CD1c-positive myeloid dendritic cell (primary cell): ENCODE results near the gene LAGE3.
A peak's percentile ranks its signal among the peaks of the same experiment; 100 is the strongest.

ENCODE experiments used
- DNase-seq: peaks from one replicate; pipeline ENCODE4 v3.0.0-alpha.2; 2016; ENCODE audit errors: extremely low spot score

Gene LAGE3

DNA sequence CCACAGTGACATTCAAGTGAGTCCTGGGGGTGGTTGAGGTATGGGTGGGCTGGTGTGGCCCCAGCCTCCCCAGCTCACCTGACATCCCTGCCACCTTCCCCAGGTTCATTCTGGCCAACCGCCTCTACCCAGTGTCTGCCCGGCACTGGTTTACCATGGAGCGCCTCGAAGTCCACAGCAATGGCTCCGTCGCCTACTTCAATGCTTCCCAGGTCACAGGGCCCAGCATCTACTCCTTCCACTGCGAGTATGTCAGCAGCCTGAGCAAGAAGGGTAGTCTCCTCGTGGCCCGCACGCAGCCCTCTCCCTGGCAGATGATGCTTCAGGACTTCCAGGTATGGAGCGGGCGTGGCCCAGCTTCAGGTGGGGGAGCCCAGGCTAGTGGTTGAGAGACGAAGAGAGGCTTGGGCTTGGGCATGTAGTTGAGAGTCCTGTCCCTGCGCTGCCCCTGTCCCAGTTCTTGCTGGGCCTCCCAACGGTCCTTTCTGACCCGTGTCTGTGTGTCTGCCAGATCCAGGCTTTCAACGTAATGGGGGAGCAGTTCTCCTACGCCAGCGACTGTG lies 43.8 kb downstream of the LAGE3 start:
- DNase-seq = no peak

DNA sequence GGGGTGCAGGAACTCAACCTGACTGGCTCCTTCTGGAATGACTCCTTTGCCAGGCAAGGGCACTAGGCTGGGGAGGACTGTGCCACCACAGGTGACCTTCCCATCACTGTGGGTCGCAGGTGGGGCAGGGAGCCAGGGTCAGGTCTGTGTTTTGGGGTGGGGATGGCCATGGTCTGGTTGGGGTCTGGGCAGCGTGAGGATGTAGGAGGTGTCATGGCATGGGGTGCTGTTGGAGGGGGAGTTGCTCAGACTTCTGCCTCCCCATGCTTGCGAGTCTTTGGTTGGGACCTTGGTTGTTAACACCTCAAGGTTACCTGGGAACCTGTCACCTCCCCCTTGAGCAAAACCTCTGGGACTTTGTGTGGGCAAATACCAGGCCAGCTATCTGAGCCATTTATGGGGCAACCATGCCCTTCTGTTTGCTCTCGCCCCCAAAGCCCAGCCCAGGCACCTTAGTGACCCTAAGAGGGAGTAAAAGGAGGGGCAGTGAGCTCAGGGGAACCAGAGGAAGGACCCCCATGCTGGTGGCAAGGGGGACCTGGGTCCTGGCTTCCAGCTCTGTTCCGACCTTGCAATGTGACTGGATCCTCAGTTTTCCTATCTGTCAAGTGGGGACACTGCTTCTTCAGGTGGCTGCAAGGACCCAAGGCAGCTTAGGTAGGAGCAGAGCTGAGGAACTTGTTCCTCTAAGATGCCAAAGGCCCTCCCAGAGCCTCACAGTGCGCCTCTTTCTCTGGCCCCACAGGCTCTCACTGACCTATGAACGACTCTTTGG lies 44.5 kb downstream of the LAGE3 start:
- no peak for DNase-seq

DNA sequence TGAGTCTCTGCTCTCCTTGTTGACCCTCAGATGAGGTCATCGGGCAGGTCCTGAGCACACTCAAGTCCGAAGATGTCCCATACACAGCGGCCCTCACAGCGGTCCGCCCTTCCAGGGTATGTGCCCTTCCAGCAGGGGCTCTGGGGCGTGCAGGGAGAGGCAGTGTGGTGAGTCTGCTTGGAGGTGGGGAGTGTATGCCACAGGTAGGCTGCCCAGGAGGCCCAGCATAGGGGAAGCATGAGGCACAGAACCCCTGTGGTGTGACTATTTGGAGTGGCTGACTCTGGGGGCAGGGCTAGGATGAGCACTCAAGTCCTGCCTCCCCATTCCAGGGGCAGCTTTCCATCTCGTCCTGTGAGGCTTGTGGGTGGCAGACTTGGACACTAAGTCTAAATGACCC lies 45.5 kb downstream of the LAGE3 start:
- no peak for DNase-seq

DNA sequence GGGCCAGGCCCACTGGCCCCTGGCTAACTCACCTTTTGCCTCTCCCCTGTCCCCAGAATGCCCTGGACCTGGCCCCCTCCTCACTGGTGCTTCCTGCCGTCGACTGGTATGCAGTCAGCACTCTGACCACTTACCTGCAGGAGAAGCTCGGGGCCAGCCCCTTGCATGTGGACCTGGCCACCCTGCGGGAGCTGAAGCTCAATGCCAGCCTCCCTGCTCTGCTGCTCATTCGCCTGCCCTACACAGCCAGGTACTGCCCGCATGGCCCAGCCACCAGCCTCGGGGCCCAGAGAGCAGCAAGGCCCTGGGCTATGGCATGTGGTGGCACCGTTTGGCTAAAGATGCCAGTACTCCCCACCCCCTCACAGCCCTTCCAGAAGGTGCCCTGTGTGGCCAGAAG lies 46.9 kb downstream of the LAGE3 start:
- no peak for DNase-seq

DNA sequence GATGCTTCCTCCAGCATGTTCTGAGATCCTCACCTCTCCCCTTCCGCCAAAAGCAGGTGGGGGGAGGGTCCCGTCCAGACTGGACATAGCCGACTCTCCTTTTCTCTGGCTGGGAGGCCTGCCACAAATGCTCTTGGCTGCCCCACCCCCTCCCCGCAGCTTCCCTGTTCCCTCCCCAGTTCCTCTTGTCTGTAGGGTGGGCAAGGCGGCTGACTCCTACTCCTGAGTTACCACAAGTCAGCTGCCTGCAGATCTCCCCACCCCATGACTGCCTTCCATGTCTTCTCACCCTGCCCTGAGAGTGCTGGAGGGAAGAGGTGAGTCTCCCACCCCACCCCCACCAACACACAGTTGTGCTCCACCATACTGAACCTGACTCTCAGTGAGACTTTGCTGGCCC lies 47.7 kb downstream of the LAGE3 start:
- DNase-seq = peak; percentile 71

DNA sequence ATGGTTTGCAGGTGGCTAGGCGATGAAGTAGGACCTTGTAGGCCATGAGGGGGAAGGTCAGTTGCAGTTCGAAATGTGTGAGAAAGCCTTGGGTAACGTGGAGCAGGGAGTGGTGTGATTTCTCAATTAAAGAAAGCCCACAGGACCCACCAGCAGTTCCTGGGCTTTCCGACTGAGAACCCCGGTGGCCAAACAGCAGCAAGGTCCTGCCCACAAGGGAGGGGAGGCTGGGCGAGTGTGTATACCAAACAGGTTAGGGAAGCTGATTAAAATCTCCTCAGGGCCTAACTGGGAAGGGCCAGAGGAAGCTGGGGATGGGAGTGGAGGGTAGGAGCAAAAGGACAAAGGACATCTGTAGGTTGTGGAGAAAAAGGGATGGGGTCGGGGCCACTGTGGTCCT lies 48.2 kb downstream of the LAGE3 start:
- peak; percentile 63 for DNase-seq

DNA sequence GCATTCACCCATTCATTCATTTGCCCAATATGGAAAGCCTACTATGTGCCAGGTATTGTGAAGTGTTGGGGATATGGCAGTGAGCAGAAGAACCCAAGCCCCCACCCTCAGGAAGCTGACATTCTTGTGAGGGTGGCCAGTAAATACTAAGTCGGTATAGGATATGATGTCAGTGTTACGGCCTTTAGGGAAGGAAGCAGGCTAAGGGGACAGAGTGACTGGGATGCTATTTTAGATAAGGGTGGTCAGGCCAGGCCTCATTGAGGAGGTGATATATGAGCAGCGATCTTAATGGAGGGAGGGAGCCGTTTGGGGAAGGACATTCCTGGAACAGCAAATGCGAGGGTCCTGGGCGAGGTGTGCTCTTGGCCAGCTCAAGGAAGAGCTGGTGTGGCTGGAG lies 48.6 kb downstream of the LAGE3 start:
- DNase-seq = peak; percentile 16

DNA sequence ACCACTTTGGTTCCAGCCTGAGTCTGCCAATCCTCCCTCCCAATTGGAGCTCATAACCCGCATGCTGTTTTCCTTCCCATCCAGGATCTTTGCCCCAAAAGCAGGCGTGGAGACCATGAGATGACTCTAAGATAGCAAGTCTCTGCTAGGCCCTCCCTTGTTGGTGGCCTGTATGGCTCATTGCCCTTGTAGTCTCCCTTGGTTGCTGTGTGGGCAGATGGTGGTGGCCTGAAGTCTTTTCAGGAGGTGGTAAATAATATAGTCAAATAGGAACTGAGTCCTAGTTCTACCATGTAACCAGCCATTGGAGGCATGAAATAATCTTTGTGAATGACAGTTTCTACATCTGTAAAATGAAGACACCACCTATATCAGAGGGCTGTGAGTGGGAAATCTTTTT lies 49.4 kb downstream of the LAGE3 start:
- DNase-seq = peak; percentile 38

DNA sequence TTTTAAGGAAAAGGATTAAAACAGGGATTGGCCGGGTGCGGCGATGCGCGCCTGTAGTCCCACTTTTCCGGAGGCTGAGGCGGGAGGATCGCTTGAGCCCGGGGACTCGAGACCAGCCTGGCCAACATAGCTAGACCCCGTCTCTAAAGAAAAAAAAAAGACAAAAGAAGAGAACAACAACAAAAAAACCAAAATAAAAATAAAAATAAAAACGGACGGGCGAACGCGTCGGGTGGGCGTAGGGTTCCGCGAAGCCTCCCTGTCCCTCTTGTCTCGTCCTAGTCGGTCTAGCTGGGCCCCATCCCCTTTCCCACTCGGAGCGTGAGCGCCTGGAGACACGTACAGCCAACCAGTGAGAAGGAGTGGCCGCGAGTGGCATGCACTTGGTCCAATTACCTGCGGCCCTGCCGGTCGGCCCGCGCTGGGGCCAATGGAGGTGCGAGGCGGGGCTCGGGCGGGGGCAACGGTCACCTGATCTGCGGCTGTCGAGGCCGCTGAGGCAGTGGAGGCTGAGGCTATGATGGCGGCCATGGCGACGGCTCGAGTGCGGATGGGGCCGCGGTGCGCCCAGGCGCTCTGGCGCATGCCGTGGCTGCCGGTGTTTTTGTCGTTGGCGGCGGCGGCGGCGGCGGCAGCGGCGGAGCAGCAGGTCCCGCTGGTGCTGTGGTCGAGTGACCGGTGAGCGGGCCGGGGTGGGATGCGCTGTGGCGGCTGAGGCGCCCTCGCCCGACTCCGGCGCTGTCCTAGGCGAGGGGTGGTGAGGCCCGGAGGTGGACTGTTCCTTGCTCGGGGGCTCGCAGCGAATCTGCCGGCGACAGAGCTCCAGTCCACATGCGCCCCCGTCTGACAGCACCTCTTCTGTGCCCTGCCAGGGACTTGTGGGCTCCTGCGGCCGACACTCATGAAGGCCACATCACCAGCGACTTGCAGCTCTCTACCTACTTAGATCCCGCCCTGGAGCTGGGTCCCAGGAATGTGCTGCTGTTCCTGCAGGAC lies 50.6 kb downstream of the LAGE3 start, which contains the start of gene ATP6AP1:
Gene ATP6AP1, plus strand, starts transcription at position 502 of the 996 bp plus-strand sequence. Its CDS starts 16 bp downstream, at position 518.
- peak; percentile 93 for DNase-seq
